HEK293 (cell line): ENCODE results near the gene TAGAP.

ENCODE experiments used
- SETDB1 ChIP-seq: IDR thresholded peaks from one replicate; pipeline ENCODE4 v1.6.1; 2017; ENCODE audit warnings: mild to moderate bottlenecking, low read length, moderate library complexity, mixed read lengths; ENCODE audit not compliant: insufficient read length
- ZBTB8A ChIP-seq: fragments of 450-650 bp; formaldehyde crosslinking; IDR thresholded peaks from 2 replicates; pipeline ENCODE4 v1.5.1; 2016; ENCODE audit warnings: missing biosample characterization, missing genetic modification characterization
- ZNF248 ChIP-seq: fragments of 450-650 bp; formaldehyde crosslinking; IDR thresholded peaks from 2 replicates; pipeline ENCODE4 v1.5.1; 2017; ENCODE audit warnings: missing biosample characterization, missing genetic modification characterization
- ZNF311 ChIP-seq: fragments of 450-650 bp; formaldehyde crosslinking; IDR thresholded peaks from 2 replicates; pipeline ENCODE4 v1.5.1; 2017; ENCODE audit warnings: missing biosample characterization, missing genetic modification characterization, borderline replicate concordance
- ZNF600 ChIP-seq: fragments of 450-650 bp; formaldehyde crosslinking; IDR thresholded peaks from 2 replicates; pipeline ENCODE4 v1.5.1; 2016; ENCODE audit warnings: missing biosample characterization, missing genetic modification characterization
- ZNF777 ChIP-seq: fragments of 450-650 bp; formaldehyde crosslinking; IDR thresholded peaks from 2 replicates; pipeline ENCODE4 v1.5.1; 2017; ENCODE audit warnings: missing biosample characterization, missing genetic modification characterization, borderline replicate concordance
- TF ChIP-seq, protein P1 (sequence below): fragments of 450-650 bp; formaldehyde crosslinking; conservative IDR thresholded peaks from 2 replicates; pipeline ENCODE4 v1.5.1; 2016; ENCODE audit warnings: low read depth, missing biosample characterization, missing genetic modification characterization
- TF ChIP-seq, protein P2 (sequence below): fragments of 450-650 bp; formaldehyde crosslinking; IDR thresholded peaks from 2 replicates; pipeline ENCODE4 v1.5.1; 2016; ENCODE audit warnings: missing biosample characterization, missing genetic modification characterization

DNA sequence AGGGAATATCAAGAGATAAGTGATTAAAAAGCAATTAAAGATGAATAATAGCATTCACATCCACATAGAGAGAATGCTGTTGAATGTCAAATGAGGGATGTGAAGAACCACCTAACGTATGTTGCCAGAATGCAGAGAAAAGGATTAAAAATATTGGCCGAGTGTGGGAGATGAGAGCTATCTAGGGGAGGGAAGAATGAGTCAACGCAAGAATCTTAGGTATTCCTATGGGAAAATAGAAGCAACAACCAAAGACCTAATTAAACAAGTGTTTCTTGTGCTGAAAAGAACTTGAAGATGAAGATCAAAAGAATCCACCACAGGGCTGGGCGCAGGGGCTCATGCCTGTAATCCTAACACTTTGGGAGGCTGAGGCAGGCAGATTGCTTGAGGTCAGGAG lies 32.6 kb downstream of the TAGAP start:
- TF ChIP-seq, protein P1, sequence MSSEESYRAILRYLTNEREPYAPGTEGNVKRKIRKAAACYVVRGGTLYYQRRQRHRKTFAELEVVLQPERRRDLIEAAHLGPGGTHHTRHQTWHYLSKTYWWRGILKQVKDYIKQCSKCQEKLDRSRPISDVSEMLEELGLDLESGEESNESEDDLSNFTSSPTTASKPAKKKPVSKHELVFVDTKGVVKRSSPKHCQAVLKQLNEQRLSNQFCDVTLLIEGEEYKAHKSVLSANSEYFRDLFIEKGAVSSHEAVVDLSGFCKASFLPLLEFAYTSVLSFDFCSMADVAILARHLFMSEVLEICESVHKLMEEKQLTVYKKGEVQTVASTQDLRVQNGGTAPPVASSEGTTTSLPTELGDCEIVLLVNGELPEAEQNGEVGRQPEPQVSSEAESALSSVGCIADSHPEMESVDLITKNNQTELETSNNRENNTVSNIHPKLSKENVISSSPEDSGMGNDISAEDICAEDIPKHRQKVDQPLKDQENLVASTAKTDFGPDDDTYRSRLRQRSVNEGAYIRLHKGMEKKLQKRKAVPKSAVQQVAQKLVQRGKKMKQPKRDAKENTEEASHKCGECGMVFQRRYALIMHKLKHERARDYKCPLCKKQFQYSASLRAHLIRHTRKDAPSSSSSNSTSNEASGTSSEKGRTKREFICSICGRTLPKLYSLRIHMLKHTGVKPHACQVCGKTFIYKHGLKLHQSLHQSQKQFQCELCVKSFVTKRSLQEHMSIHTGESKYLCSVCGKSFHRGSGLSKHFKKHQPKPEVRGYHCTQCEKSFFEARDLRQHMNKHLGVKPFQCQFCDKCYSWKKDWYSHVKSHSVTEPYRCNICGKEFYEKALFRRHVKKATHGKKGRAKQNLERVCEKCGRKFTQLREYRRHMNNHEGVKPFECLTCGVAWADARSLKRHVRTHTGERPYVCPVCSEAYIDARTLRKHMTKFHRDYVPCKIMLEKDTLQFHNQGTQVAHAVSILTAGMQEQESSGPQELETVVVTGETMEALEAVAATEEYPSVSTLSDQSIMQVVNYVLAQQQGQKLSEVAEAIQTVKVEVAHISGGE (tag by site-specific recombination) = no peak
- no peak for TF ChIP-seq ZNF600 (tag by site-specific recombination)
- TF ChIP-seq, protein P2, sequence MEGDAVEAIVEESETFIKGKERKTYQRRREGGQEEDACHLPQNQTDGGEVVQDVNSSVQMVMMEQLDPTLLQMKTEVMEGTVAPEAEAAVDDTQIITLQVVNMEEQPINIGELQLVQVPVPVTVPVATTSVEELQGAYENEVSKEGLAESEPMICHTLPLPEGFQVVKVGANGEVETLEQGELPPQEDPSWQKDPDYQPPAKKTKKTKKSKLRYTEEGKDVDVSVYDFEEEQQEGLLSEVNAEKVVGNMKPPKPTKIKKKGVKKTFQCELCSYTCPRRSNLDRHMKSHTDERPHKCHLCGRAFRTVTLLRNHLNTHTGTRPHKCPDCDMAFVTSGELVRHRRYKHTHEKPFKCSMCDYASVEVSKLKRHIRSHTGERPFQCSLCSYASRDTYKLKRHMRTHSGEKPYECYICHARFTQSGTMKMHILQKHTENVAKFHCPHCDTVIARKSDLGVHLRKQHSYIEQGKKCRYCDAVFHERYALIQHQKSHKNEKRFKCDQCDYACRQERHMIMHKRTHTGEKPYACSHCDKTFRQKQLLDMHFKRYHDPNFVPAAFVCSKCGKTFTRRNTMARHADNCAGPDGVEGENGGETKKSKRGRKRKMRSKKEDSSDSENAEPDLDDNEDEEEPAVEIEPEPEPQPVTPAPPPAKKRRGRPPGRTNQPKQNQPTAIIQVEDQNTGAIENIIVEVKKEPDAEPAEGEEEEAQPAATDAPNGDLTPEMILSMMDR (tag by site-specific recombination) = no peak
- no peak for TF ChIP-seq SETDB1
- no peak for TF ChIP-seq ZNF311 (tag by site-specific recombination)
- no peak for TF ChIP-seq ZNF248 (tag by site-specific recombination)
- no peak for TF ChIP-seq ZBTB8A (tag by site-specific recombination)
- TF ChIP-seq ZNF777 (tag by site-specific recombination) = no peak
